CD4-positive, alpha-beta T cell (primary cell): ENCODE measurements around the gene GPR143. TPM values are rescaled to one million over a fixed set of nuclear protein-coding genes. Genes with fewer than 3 reads are reported as not detected.

Source experiments
- ATAC-seq: fragments of 200-7000 bp; cut with Tn5 transposase; one replicate; pipeline ENCODE4 v1.10.0; 2022; ENCODE audit warnings: mild to moderate bottlenecking; ENCODE audit not compliant: poor library complexity
- CTCF ChIA-PET: fragments of 350-600 bp; sonication (Branson Sonifier 250); formaldehyde crosslinking; loops from one replicate; lab custom pipeline; 2021; ENCODE audit warnings: antibody characterized with exemption, inconsistent platforms; lab: Charles Lee
- POLR2A ChIA-PET: fragments of 350-600 bp; sonication (Branson Sonifier 250); formaldehyde crosslinking; loops from one replicate; lab custom pipeline; 2021; ENCODE audit warnings: antibody characterized with exemption, inconsistent platforms; lab: Charles Lee
- DNase-seq, 14 experiments: peaks; one replicate each; pipeline ENCODE4 v3.0.0-alpha.2; 2013 to 2020; ENCODE audit warnings: mixed read lengths in 2 of 14
- H3K27ac ChIP-seq, 2 donors: one replicate each; pipeline versions ENCODE4 v1.5.1 to v1.7.0; 2013; ENCODE audit warnings: low read length in 2 of 2, low read depth in 1 of 2, mild to moderate bottlenecking in 1 of 2
- H3K27me3 ChIP-seq, 2 experiments: 1 replicate in 1 of 2; 2 replicates in 1 of 2; pipeline versions ENCODE4 v1.6.1 to v1.7.0; 2013; ENCODE audit warnings: low read length in 2 of 2, control low read depth in 1 of 2, mild to moderate bottlenecking in 1 of 2, moderate library complexity in 1 of 2; ENCODE audit not compliant: insufficient read depth in 2 of 2, control insufficient read depth in 1 of 2
- H3K36me3 ChIP-seq: one replicate; pipeline ENCODE4 v1.6.1; 2013; ENCODE audit warnings: low read length, control low read depth; ENCODE audit not compliant: insufficient read depth
- H3K4me1 ChIP-seq: one replicate; pipeline ENCODE4 v1.6.1; 2013; ENCODE audit warnings: low read length, control low read depth; ENCODE audit not compliant: insufficient read depth
- H3K4me3 ChIP-seq: one replicate; pipeline ENCODE4 v1.5.1; 2013; ENCODE audit warnings: mild to moderate bottlenecking, low read length, moderate library complexity
- H3K9me3 ChIP-seq, 2 experiments: 1 replicate in 1 of 2; 2 replicates in 1 of 2; pipeline versions ENCODE4 v1.6.1 to v1.7.0; 2013; ENCODE audit warnings: low read length in 2 of 2, mild to moderate bottlenecking in 2 of 2, control low read depth in 1 of 2, moderate library complexity in 1 of 2; ENCODE audit not compliant: control insufficient read depth in 1 of 2, insufficient read depth in 1 of 2
- H3K27ac Mint-ChIP-seq: one replicate; pipeline ENCODE4 v1.8.0; 2020; ENCODE audit warnings: mixed read lengths
- H3K27me3 Mint-ChIP-seq: one replicate; pipeline ENCODE4 v1.8.0; 2021; ENCODE audit warnings: mixed read lengths
- H3K36me3 Mint-ChIP-seq: one replicate; pipeline ENCODE4 v1.8.0; 2021; ENCODE audit warnings: low read depth, mixed read lengths
- H3K4me1 Mint-ChIP-seq: one replicate; pipeline ENCODE4 v1.8.0; 2021; ENCODE audit warnings: low read depth, mixed read lengths
- H3K4me3 Mint-ChIP-seq: one replicate; pipeline ENCODE4 v1.8.0; 2020; ENCODE audit warnings: mild to moderate bottlenecking, mixed read lengths
- H3K9me3 Mint-ChIP-seq: one replicate; pipeline ENCODE4 v1.8.0; 2020; ENCODE audit warnings: mixed read lengths
- CTCF ChIP-seq: fragments of 200-600 bp; IDR thresholded peaks from one replicate; pipeline ENCODE4 v1.8.0; 2022; ENCODE audit warnings: antibody characterized with exemption, mild to moderate bottlenecking
- intact Hi-C, 2 experiments: fragments of 100-400 bp; cut with DNase I in 1 of 2; cut with micrococcal nuclease in 1 of 2; formaldehyde crosslinking; loops; one replicate each; pipeline versions ENCODE4 v1.15.1 to v1.9.0; 2023 to 2025; cut with DNase I, micrococcal nuclease
- total RNA-seq, 174 experiments: library from RNA in 2 of 174; stranded (reverse) in 2 of 174; gene quantifications; one replicate each; pipeline ENCODE4 v1.2.3 and lab custom pipeline; 2021 to 2026

Gene GPR143
- total RNA-seq, 2 experiments from 2014 or later, result not detected

- Mint-ChIP-seq H3K36me3 (no peaks in the 10 kb centered on the region), H3K27me3 (peaks cover 26% of the 10 kb centered on the region), H3K4me3 (no peak within 1 kb of the TSS), H3K27ac (no peak within 1 kb of the TSS), H3K9me3 (no peaks in the 10 kb centered on the region), H3K4me1 (no peaks in the 10 kb centered on the region)
- H3K9me3 ChIP-seq, result no peaks in the 10 kb centered on the region
- no peaks in the 10 kb centered on the region for H3K36me3 ChIP-seq
- H3K27ac ChIP-seq, result no peak within 1 kb of the TSS
- TF ChIP-seq CTCF, result no peak
- POLR2A ChIA-PET, result no interaction called here
- H3K4me1 ChIP-seq, result no peaks in the 10 kb centered on the region
- intact Hi-C loops, result no loop called here
- ATAC-seq (no peak), DNase-seq (no peak)
- CTCF ChIA-PET, result no interaction called here
- no peak within 1 kb of the TSS for H3K4me3 ChIP-seq
- H3K27me3 ChIP-seq, result peaks cover 15 to 27% of the 10 kb centered on the region in 2 experiments
These were observed 20.5 kb upstream of the GPR143 start, which contains the start of gene SHROOM2 for GRCh38 chrX:9785944-9786797. Gene SHROOM2 (plus strand): TSS chrX:9786429. CDS start chrX:9786546, 117 bp downstream.

- intact Hi-C loops, result no loop called here
- H3K27me3 Mint-ChIP-seq, result peaks cover 26% of the 10 kb centered on the region
- no peak for ATAC-seq
These were observed 19.8 kb upstream of the GPR143 start for GRCh38 chrX:9785254-9785943.

GRCh38 chrX:9784332-9784731 lies 18.7 kb upstream of the GPR143 start:
- H3K36me3 Mint-ChIP-seq, result no peaks in the 10 kb centered on the region
- H3K4me1 Mint-ChIP-seq, result no peaks in the 10 kb centered on the region
- CTCF ChIA-PET, result no interaction called here
- H3K9me3 ChIP-seq, result no peaks in the 10 kb centered on the region
- intact Hi-C loops, result no loop called here
- peaks cover 14 to 26% of the 10 kb centered on the region in 2 experiments for H3K27me3 ChIP-seq
- H3K9me3 Mint-ChIP-seq, result no peaks in the 10 kb centered on the region
- peaks cover 25% of the 10 kb centered on the region for H3K27me3 Mint-ChIP-seq
- no peaks in the 10 kb centered on the region for H3K36me3 ChIP-seq
- H3K27ac Mint-ChIP-seq, result no peak overlapping the region
- no peak overlapping the region for H3K27ac ChIP-seq
- no peak overlapping the region for H3K4me3 ChIP-seq
- TF ChIP-seq CTCF, result no peak
- POLR2A ChIA-PET, result no interaction called here
- no peak for ATAC-seq
- no peak for DNase-seq
- no peak overlapping the region for H3K4me3 Mint-ChIP-seq
- no peaks in the 10 kb centered on the region for H3K4me1 ChIP-seq

More at GRCh38 chrX:9785254-9785943, 19.8 kb upstream of the GPR143 start:
- ChIA-PET POLR2A (no interaction called here), CTCF (no interaction called here)
- no peaks in the 10 kb centered on the region for H3K4me1 ChIP-seq
- no peak for DNase-seq
- H3K9me3 ChIP-seq, result no peaks in the 10 kb centered on the region
- no peaks in the 10 kb centered on the region for H3K36me3 Mint-ChIP-seq
- H3K27ac ChIP-seq, result no peak overlapping the region
- no peaks in the 10 kb centered on the region for H3K9me3 Mint-ChIP-seq
- no peaks in the 10 kb centered on the region for H3K36me3 ChIP-seq
- H3K4me3 ChIP-seq, result no peak overlapping the region
- H3K4me1 Mint-ChIP-seq, result no peaks in the 10 kb centered on the region
- peaks cover 15 to 27% of the 10 kb centered on the region in 2 experiments for H3K27me3 ChIP-seq
- H3K4me3 Mint-ChIP-seq, result no peak overlapping the region
- no peak for TF ChIP-seq CTCF
- H3K27ac Mint-ChIP-seq, result no peak overlapping the region
